ENCODE measurements around the gene HAUS7.
A peak's percentile ranks its signal among the peaks of the same experiment; 100 is the strongest.

Gene HAUS7

GRCh38 chrX:153414856-153415510 is 55.4 kb downstream of the HAUS7 start:
- H3K9me3 Mint-ChIP-seq: no peaks in the 10 kb centered on the region
- no peak for DNase-seq (ENCODE audit: low spot score)
- H3K27me3 Mint-ChIP-seq (ENCODE audit: low read depth): peaks cover 3% of the 10 kb centered on the region
- no peaks in the 10 kb centered on the region for H3K36me3 Mint-ChIP-seq (ENCODE audit: low read depth)
- no peak overlapping the region for H3K4me3 Mint-ChIP-seq
- no peak overlapping the region for H3K27ac Mint-ChIP-seq
- peaks cover 8% of the 10 kb centered on the region for H3K4me1 Mint-ChIP-seq (ENCODE audit: low read depth)

- H3K36me3 Mint-ChIP-seq (ENCODE audit: low read depth): no peaks in the 10 kb centered on the region
- H3K27ac Mint-ChIP-seq: no peak overlapping the region
- peaks cover 3% of the 10 kb centered on the region for H3K27me3 Mint-ChIP-seq (ENCODE audit: low read depth)
- no peak for DNase-seq (ENCODE audit: low spot score)
- H3K4me3 Mint-ChIP-seq: no peak overlapping the region
- peaks cover 8% of the 10 kb centered on the region for H3K4me1 Mint-ChIP-seq (ENCODE audit: low read depth)
- H3K9me3 Mint-ChIP-seq: no peaks in the 10 kb centered on the region
Observed at GRCh38 chrX:153413731-153414130, 56.6 kb downstream of the HAUS7 start.

- Mint-ChIP-seq H3K4me3 (no peak overlapping the region), H3K27ac (no peak overlapping the region), H3K27me3 (ENCODE audit: low read depth) (peaks cover 3% of the 10 kb centered on the region), H3K4me1 (ENCODE audit: low read depth) (peaks cover 8% of the 10 kb centered on the region), H3K9me3 (no peaks in the 10 kb centered on the region), H3K36me3 (ENCODE audit: low read depth) (no peaks in the 10 kb centered on the region)
- DNase-seq (ENCODE audit: low spot score): no peak
Observed at GRCh38 chrX:153412746-153413720, 57.3 kb downstream of the HAUS7 start.

GRCh38 chrX:153411988-153412574 is 58.3 kb downstream of the HAUS7 start:
- Mint-ChIP-seq H3K4me1 (ENCODE audit: low read depth) (peaks cover 8% of the 10 kb centered on the region), H3K27ac (no peak overlapping the region), H3K9me3 (no peaks in the 10 kb centered on the region), H3K36me3 (ENCODE audit: low read depth) (no peaks in the 10 kb centered on the region), H3K27me3 (ENCODE audit: low read depth) (peaks cover 3% of the 10 kb centered on the region), H3K4me3 (peak overlapping the region; percentile 76)
- no peak for DNase-seq (ENCODE audit: low spot score)

GRCh38 chrX:153411255-153411987 is 59.0 kb downstream of the HAUS7 start, which contains the start of gene ZFP92:
Gene ZFP92, plus strand, starts transcription at chrX:153411472. Its CDS starts 6,851 bp downstream, at chrX:153418323.
- Mint-ChIP-seq H3K27ac (no peak within 1 kb of the TSS), H3K4me3 (peak within 1 kb of the TSS; percentile 76), H3K4me1 (ENCODE audit: low read depth) (peaks cover 8% of the 10 kb centered on the region), H3K27me3 (ENCODE audit: low read depth) (peaks cover 3% of the 10 kb centered on the region), H3K36me3 (ENCODE audit: low read depth) (no peaks in the 10 kb centered on the region), H3K9me3 (no peaks in the 10 kb centered on the region)
- peak; percentile 28 for DNase-seq (ENCODE audit: low spot score)

- H3K27ac Mint-ChIP-seq: no peak overlapping the region
- H3K27me3 Mint-ChIP-seq (ENCODE audit: low read depth): peaks cover 3% of the 10 kb centered on the region
- H3K4me3 Mint-ChIP-seq: peak overlapping the region; percentile 45
- H3K9me3 Mint-ChIP-seq: no peaks in the 10 kb centered on the region
- H3K36me3 Mint-ChIP-seq (ENCODE audit: low read depth): no peaks in the 10 kb centered on the region
- no peak for DNase-seq (ENCODE audit: low spot score)
- H3K4me1 Mint-ChIP-seq (ENCODE audit: low read depth): peaks cover 8% of the 10 kb centered on the region
Observed at GRCh38 chrX:153410888-153411254, 59.5 kb downstream of the HAUS7 start.

GRCh38 chrX:153410373-153410772 is 60.0 kb downstream of the HAUS7 start:
- no peak overlapping the region for H3K4me3 Mint-ChIP-seq
- H3K27ac Mint-ChIP-seq: no peak overlapping the region
- H3K36me3 Mint-ChIP-seq (ENCODE audit: low read depth): no peaks in the 10 kb centered on the region
- H3K9me3 Mint-ChIP-seq: no peaks in the 10 kb centered on the region
- peaks cover 3% of the 10 kb centered on the region for H3K27me3 Mint-ChIP-seq (ENCODE audit: low read depth)
- peaks cover 8% of the 10 kb centered on the region for H3K4me1 Mint-ChIP-seq (ENCODE audit: low read depth)
- no peak for DNase-seq (ENCODE audit: low spot score)

- Mint-ChIP-seq H3K9me3 (no peaks in the 10 kb centered on the region), H3K36me3 (ENCODE audit: low read depth) (no peaks in the 10 kb centered on the region)
Observed at GRCh38 chrX:153409414-153410101, 60.8 kb downstream of the HAUS7 start.

GRCh38 chrX:153408871-153409351 is 61.5 kb downstream of the HAUS7 start:
- Mint-ChIP-seq H3K27me3 (ENCODE audit: low read depth) (peaks cover 5% of the 10 kb centered on the region), H3K4me3 (no peak overlapping the region), H3K36me3 (ENCODE audit: low read depth) (no peaks in the 10 kb centered on the region), H3K27ac (no peak overlapping the region), H3K9me3 (no peaks in the 10 kb centered on the region), H3K4me1 (ENCODE audit: low read depth) (peaks cover 8% of the 10 kb centered on the region)
- DNase-seq (ENCODE audit: low spot score): no peak

More at GRCh38 chrX:153409414-153410101, 60.8 kb downstream of the HAUS7 start:
- Mint-ChIP-seq H3K4me3 (no peak overlapping the region), H3K27ac (no peak overlapping the region), H3K4me1 (ENCODE audit: low read depth) (peaks cover 8% of the 10 kb centered on the region), H3K27me3 (ENCODE audit: low read depth) (peaks cover 4% of the 10 kb centered on the region)
- DNase-seq (ENCODE audit: low spot score): no peak

GRCh38 chrX:153408221-153408721 is 62.1 kb downstream of the HAUS7 start:
- Mint-ChIP-seq H3K36me3 (ENCODE audit: low read depth) (no peaks in the 10 kb centered on the region), H3K9me3 (no peaks in the 10 kb centered on the region), H3K4me1 (ENCODE audit: low read depth) (peaks cover 8% of the 10 kb centered on the region), H3K4me3 (no peak overlapping the region), H3K27ac (no peak overlapping the region), H3K27me3 (ENCODE audit: low read depth) (peaks cover 7% of the 10 kb centered on the region)
- DNase-seq (ENCODE audit: low spot score): no peak

- Mint-ChIP-seq H3K4me1 (ENCODE audit: low read depth) (peaks cover 8% of the 10 kb centered on the region), H3K9me3 (no peaks in the 10 kb centered on the region), H3K27ac (no peak overlapping the region), H3K36me3 (ENCODE audit: low read depth) (no peaks in the 10 kb centered on the region), H3K4me3 (no peak overlapping the region), H3K27me3 (ENCODE audit: low read depth) (peaks cover 11% of the 10 kb centered on the region)
- no peak for DNase-seq (ENCODE audit: low spot score)
Observed at GRCh38 chrX:153407736-153408135, 62.6 kb downstream of the HAUS7 start.

GRCh38 chrX:153406903-153407302 is 63.5 kb downstream of the HAUS7 start:
- DNase-seq (ENCODE audit: low spot score): no peak

GRCh38 chrX:153406011-153406410 is 64.4 kb downstream of the HAUS7 start:
- Mint-ChIP-seq H3K27ac (no peak overlapping the region), H3K4me1 (ENCODE audit: low read depth) (no peaks in the 10 kb centered on the region), H3K9me3 (no peaks in the 10 kb centered on the region), H3K27me3 (ENCODE audit: low read depth) (peaks cover 8% of the 10 kb centered on the region), H3K36me3 (ENCODE audit: low read depth) (no peaks in the 10 kb centered on the region), H3K4me3 (no peak overlapping the region)
- no peak for DNase-seq (ENCODE audit: low spot score)

More at GRCh38 chrX:153406903-153407302, 63.5 kb downstream of the HAUS7 start:
- Mint-ChIP-seq H3K36me3 (ENCODE audit: low read depth) (no peaks in the 10 kb centered on the region), H3K9me3 (no peaks in the 10 kb centered on the region), H3K27ac (no peak overlapping the region), H3K4me1 (ENCODE audit: low read depth) (peaks cover 1% of the 10 kb centered on the region), H3K27me3 (ENCODE audit: low read depth) (peaks cover 8% of the 10 kb centered on the region), H3K4me3 (no peak overlapping the region)

Measured in T-helper 2 cell treated with Interferon-gamma antibody and Interleukin-4, amounts not matched to agents 5 μg/mL and 100 μg/mL, for 36 hours (primary cell).